HCT116 (cell line): ENCODE data around the gene ABHD10. TPM values are rescaled to one million over a fixed set of nuclear protein-coding genes. Genes with fewer than 3 reads are reported as not detected.

Source experiments
- ATAC-seq: fragments of 200-7000 bp; cut with Tn5 transposase; 2 replicates; pipeline ENCODE4 v1.9.1; 2020; ENCODE audit warnings: mild to moderate bottlenecking, moderate library complexity
- BruUV-seq: library from RNA; stranded (reverse); fragments of 400-500 nt; replicated peaks from 2 replicates; lab custom pipeline; 2021; lab: Mats Ljungman, UMichigan
- CTCF ChIA-PET: fragments of 300-600 bp; sonication (Branson Sonifier 250); formaldehyde crosslinking; loops from one replicate; lab custom pipeline; 2021; ENCODE audit warnings: antibody characterized with exemption; lab: Charles Lee
- POLR2A ChIA-PET: fragments of 300-600, 350-600 bp; sonication (Branson Sonifier 250); formaldehyde crosslinking; loops from one replicate; lab custom pipeline; 2021; ENCODE audit warnings: antibody characterized with exemption; lab: Charles Lee
- RAD21 ChIA-PET, 2 experiments: fragments of 300-600 bp; sonication (Branson Sonifier 250); formaldehyde crosslinking; loops; one replicate each; lab custom pipeline; 2023; ENCODE audit warnings: low total read pairs in 2 of 2; ENCODE audit not compliant: uncharacterized antibody in 2 of 2, unreplicated experiment in 2 of 2, low non-redundant PET in 1 of 2; lab: Charles Lee
- DNase-seq: peaks from one replicate; pipeline ENCODE4 v3.0.0-alpha.2; 2010; ENCODE audit warnings: low read depth, low spot score
- H2AFZ ChIP-seq: fragments of 200-600 bp; shearing (Covaris generic), sonication (generic); 2 replicates; pipeline ENCODE4 v1.6.1; 2017; ENCODE audit warnings: low read depth, mixed run types, mixed read lengths, antibody characterized with exemption, low read length; ENCODE audit not compliant: poor library complexity, severe bottlenecking
- H3K27ac ChIP-seq: 2 replicates; pipeline ENCODE4 v1.5.1; 2012; ENCODE audit warnings: low read depth, low read length
- H3K27me3 ChIP-seq: fragments of 200-600 bp; sonication (generic); 2 replicates; pipeline ENCODE4 v1.6.1; 2016; ENCODE audit warnings: mixed run types, low read length, mixed read lengths; ENCODE audit not compliant: insufficient read depth
- H3K36me3 ChIP-seq, 2 experiments: fragments of 200-500 bp in 1 of 2; fragments of 200-600 bp in 1 of 2; sonication (Bioruptor generic) in 1 of 2; sonication (generic) in 1 of 2; 2 replicates each; pipeline versions ENCODE4 v1.5.1 to v1.6.1; 2014 to 2016; ENCODE audit warnings: low read length in 2 of 2, inconsistent platforms in 1 of 2, mixed read lengths in 1 of 2, mixed run types in 1 of 2; ENCODE audit not compliant: insufficient read depth in 2 of 2, control insufficient read depth in 1 of 2
- H3K4me1 ChIP-seq, 2 experiments: fragments of 200-600 bp in 1 of 2; sonication (generic) in 1 of 2; 2 replicates each; pipeline versions ENCODE4 v1.5.1 to v1.6.1; 2012 to 2017; ENCODE audit warnings: low read length in 2 of 2, inconsistent platforms in 1 of 2, mild to moderate bottlenecking in 1 of 2, mixed read lengths in 1 of 2, mixed run types in 1 of 2, moderate library complexity in 1 of 2; ENCODE audit not compliant: insufficient read depth in 2 of 2, control insufficient read depth in 1 of 2
- H3K4me2 ChIP-seq: fragments of 200-600 bp; sonication (generic); 2 replicates; pipeline ENCODE4 v1.6.1; 2017; ENCODE audit warnings: mixed run types, low read length, mixed read lengths
- H3K4me3 ChIP-seq, 2 experiments: fragments of 200-600 bp in 1 of 2; sonication (generic) in 1 of 2; replicated peaks in 1 of 2; 2 replicates each; pipeline ENCODE4 v1.5.1; 2011 to 2016; ENCODE audit warnings: low read length in 2 of 2, control low read depth in 1 of 2, low read depth in 1 of 2, mild to moderate bottlenecking in 1 of 2, mixed read lengths in 1 of 2, mixed run types in 1 of 2
- H3K79me2 ChIP-seq: fragments of 200-600 bp; sonication (generic); 2 replicates; pipeline ENCODE4 v1.6.1; 2017; ENCODE audit warnings: mild to moderate bottlenecking, mixed run types, low read length, moderate library complexity, mixed read lengths; ENCODE audit not compliant: insufficient read depth
- H3K9ac ChIP-seq: fragments of 200-600 bp; sonication (generic); 2 replicates; pipeline ENCODE4 v1.6.1; 2016; ENCODE audit warnings: low read length, mixed read lengths
- H3K9me2 ChIP-seq: fragments of 200-600 bp; sonication (generic), shearing (Covaris generic); 2 replicates; pipeline ENCODE4 v1.6.1; 2017; ENCODE audit warnings: mixed run types, mild to moderate bottlenecking, moderate library complexity; ENCODE audit not compliant: insufficient read depth
- H3K9me3 ChIP-seq, 2 experiments: fragments of 200-500 bp in 1 of 2; fragments of 200-600 bp in 1 of 2; sonication (Bioruptor generic) in 1 of 2; sonication (generic) in 1 of 2; 2 replicates each; pipeline ENCODE4 v1.6.1; 2014 to 2017; ENCODE audit warnings: low read length in 2 of 2, mixed read lengths in 2 of 2, inconsistent platforms in 1 of 2, low read depth in 1 of 2, mild to moderate bottlenecking in 1 of 2, mixed run types in 1 of 2, moderate library complexity in 1 of 2; ENCODE audit not compliant: control insufficient read depth in 1 of 2, insufficient read depth in 1 of 2
- H4K20me1 ChIP-seq: fragments of 200-600 bp; sonication (generic), shearing (Covaris generic); 2 replicates; pipeline ENCODE4 v1.6.1; 2017; ENCODE audit warnings: mixed run types, mild to moderate bottlenecking, moderate library complexity; ENCODE audit not compliant: insufficient read depth
- CBX3 ChIP-seq: IDR thresholded peaks from 2 replicates; pipeline ENCODE4 v1.6.1; 2012; ENCODE audit warnings: low read depth
- CEBPB ChIP-seq: IDR thresholded peaks from 2 replicates; pipeline ENCODE4 v1.6.1; 2012; ENCODE audit warnings: low read depth
- EZH2 ChIP-seq: fragments of 200-600 bp; sonication (generic); IDR thresholded peaks from 2 replicates; pipeline ENCODE4 v1.6.1; 2017; ENCODE audit warnings: antibody characterized with exemption, mixed run types
- FOSL1 ChIP-seq: IDR thresholded peaks from 2 replicates; pipeline ENCODE4 v1.6.1; 2012; ENCODE audit warnings: low read depth
- POLR2AphosphoS5 ChIP-seq: IDR thresholded peaks from 2 replicates; pipeline ENCODE4 v1.6.1; 2011; ENCODE audit warnings: mild to moderate bottlenecking, low read depth, low read length, moderate library complexity
- RAD21 ChIP-seq: IDR thresholded peaks from 2 replicates; pipeline ENCODE4 v1.6.1; 2012; ENCODE audit warnings: low read depth, mild to moderate bottlenecking
- ZNF274 ChIP-seq: fragments of 200-500 bp; sonication (Bioruptor generic); IDR thresholded peaks from 2 replicates; pipeline ENCODE4 v1.6.1; 2014; ENCODE audit warnings: mild to moderate bottlenecking, low read depth, low read length, inconsistent platforms
- intact Hi-C: fragments of 100-400 bp; cut with micrococcal nuclease; formaldehyde crosslinking; loops from 2 replicates; pipeline ENCODE4 v1.10.0; 2022
- total RNA-seq: library from RNA; stranded (reverse); gene quantifications from one replicate; pipeline ENCODE4 v1.2.1, GENCODE V29; 2021; ENCODE audit not compliant: unreplicated experiment
- TF ChIP-seq, protein P1 (sequence below): IDR thresholded peaks from 2 replicates; pipeline ENCODE4 v1.6.1; 2011; ENCODE audit warnings: mild to moderate bottlenecking, low read length, moderate library complexity; ENCODE audit not compliant: insufficient replicate concordance; ENCODE audit errors: extremely low read depth
- TF ChIP-seq, protein P2 (sequence below): IDR thresholded peaks from 2 replicates; pipeline ENCODE4 v1.6.1; 2012

Gene ABHD10
- total RNA-seq, 1 experiment from 2014 or later: 295 TPM

DNA sequence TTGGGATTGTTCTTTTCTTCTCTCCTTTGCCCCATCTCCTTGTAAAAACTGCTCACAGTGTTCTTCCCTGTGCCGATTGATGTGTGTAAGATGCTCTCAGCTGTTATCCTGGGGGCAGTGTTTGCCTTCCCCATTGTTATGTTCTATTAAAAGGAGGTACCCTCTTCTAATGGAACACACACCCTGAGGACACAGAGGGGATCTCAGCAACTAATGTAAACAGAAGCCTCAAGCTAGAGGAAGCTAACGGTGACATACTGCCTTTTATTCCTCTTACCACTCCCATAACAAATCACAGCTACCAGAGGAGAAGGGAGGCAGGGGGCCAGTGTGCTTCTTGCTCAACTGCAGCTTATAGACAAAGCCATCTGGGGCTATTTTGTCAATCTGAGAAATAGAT is 22.1 kb downstream of the ABHD10 start:
- intact Hi-C loops: no loop called here
- H3K27ac ChIP-seq: no peak overlapping the region
- no peak overlapping the region for H3K4me2 ChIP-seq
- H3K4me3 ChIP-seq: no peak overlapping the region
- no TSS peak for BruUV-seq
- H3K9me3 ChIP-seq: no peaks in the 10 kb centered on the region
- ChIA-PET CTCF (interaction anchor here (1.1 kb wide), 1 partner anchor 12 kb away, joined by 4 read pairs; no protein-coding TSS in a partner anchor), POLR2A (interaction anchor here (3.9 kb wide), 1 partner anchor 23 kb away, joined by 19 read pairs; the partner anchor contains the start of gene ABHD10), RAD21 (no interaction called here)
- no peak for DNase-seq
- TF ChIP-seq POLR2AphosphoS5 (no peak), ZNF274 (no peak), FOSL1 (no peak)
- TF ChIP-seq, protein P1, sequence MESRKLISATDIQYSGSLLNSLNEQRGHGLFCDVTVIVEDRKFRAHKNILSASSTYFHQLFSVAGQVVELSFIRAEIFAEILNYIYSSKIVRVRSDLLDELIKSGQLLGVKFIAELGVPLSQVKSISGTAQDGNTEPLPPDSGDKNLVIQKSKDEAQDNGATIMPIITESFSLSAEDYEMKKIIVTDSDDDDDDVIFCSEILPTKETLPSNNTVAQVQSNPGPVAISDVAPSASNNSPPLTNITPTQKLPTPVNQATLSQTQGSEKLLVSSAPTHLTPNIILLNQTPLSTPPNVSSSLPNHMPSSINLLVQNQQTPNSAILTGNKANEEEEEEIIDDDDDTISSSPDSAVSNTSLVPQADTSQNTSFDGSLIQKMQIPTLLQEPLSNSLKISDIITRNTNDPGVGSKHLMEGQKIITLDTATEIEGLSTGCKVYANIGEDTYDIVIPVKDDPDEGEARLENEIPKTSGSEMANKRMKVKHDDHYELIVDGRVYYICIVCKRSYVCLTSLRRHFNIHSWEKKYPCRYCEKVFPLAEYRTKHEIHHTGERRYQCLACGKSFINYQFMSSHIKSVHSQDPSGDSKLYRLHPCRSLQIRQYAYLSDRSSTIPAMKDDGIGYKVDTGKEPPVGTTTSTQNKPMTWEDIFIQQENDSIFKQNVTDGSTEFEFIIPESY: no peak
- no peaks in the 10 kb centered on the region for H3K27me3 ChIP-seq
- H3K9me2 ChIP-seq: no peaks in the 10 kb centered on the region
- ATAC-seq: no peak
- no peak overlapping the region for H2AFZ ChIP-seq
- no peaks in the 10 kb centered on the region for H3K36me3 ChIP-seq
- no peak overlapping the region for H3K9ac ChIP-seq
- H4K20me1 ChIP-seq: no peaks in the 10 kb centered on the region
- no peaks in the 10 kb centered on the region for H3K79me2 ChIP-seq
- peaks cover 2 to 41% of the 10 kb centered on the region in 2 experiments; a peak in 3 of 4 replicates for H3K4me1 ChIP-seq

DNA sequence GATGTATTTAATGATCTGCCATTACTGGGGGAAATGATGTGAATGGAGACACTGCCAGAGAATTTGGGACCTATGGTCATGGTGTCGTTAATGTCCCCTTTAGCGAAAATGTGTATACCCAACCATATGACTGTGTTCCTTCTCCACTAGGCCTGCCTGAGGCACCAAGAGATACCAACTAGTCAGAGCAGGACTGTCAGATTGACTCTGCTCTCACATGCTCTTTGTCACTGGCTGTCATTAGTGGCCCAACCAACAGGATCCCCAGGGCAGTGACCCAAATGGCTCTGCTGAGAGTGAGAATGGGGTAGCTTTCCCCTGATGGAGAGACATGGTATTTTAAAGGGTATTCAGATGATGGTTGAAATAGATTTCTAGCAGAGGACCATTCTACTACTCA is 22.7 kb downstream of the ABHD10 start:
- ChIA-PET CTCF (interaction anchor here (1.1 to 3.9 kb wide), 3 partner anchors 12 to 17 kb away, joined by 3 to 46 read pairs (median 4); no protein-coding TSS in a partner anchor), RAD21 (no interaction called here), POLR2A (interaction anchor here (1.5 to 3.9 kb wide), 2 partner anchors 24 to 97 kb away, joined by 4 to 19 read pairs; partner anchors contain the start of gene ABHD10)
- no peaks in the 10 kb centered on the region for H3K36me3 ChIP-seq
- H3K79me2 ChIP-seq: no peaks in the 10 kb centered on the region
- H3K9ac ChIP-seq: no peak overlapping the region
- H3K4me3 ChIP-seq: no peak overlapping the region
- H3K4me1 ChIP-seq: peaks cover 2 to 41% of the 10 kb centered on the region in 2 experiments; a peak in 3 of 4 replicates
- no peaks in the 10 kb centered on the region for H4K20me1 ChIP-seq
- no peaks in the 10 kb centered on the region for H3K27me3 ChIP-seq
- DNase-seq (no peak), ATAC-seq (no peak)
- no peak overlapping the region for H3K27ac ChIP-seq
- H3K9me2 ChIP-seq: no peaks in the 10 kb centered on the region
- no peaks in the 10 kb centered on the region for H3K9me3 ChIP-seq
- H3K4me2 ChIP-seq: no peak overlapping the region
- intact Hi-C loops: no loop called here
- BruUV-seq: no TSS peak
- TF ChIP-seq CEBPB (no peak), CBX3 (no peak), RAD21 (no peak), EZH2 (no peak)
- TF ChIP-seq, protein P2, sequence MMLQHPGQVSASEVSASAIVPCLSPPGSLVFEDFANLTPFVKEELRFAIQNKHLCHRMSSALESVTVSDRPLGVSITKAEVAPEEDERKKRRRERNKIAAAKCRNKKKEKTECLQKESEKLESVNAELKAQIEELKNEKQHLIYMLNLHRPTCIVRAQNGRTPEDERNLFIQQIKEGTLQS: no peak
- H2AFZ ChIP-seq: no peak overlapping the region
